Adrenal gland (tissue), 12 donors: Measurements from ENCODE around the gene BARHL2. TPM values are rescaled to one million over a fixed set of nuclear protein-coding genes. Genes with fewer than 3 reads are reported as not detected.

Source experiments
- DNase-seq, 7 donors: peaks; one replicate each; pipeline ENCODE4 v3.0.0-alpha.2; 2019 to 2020
- H3K27ac ChIP-seq, 5 donors: fragments of 200-600 bp; sonication (generic) in 4 of 5; 1 replicate in 3 of 5; 2 replicates in 2 of 5; pipeline versions ENCODE4 v1.5.1 to v1.8.0; 2016 to 2020; ENCODE audit warnings: mild to moderate bottlenecking in 1 of 5
- H3K27me3 ChIP-seq: fragments of 200-600 bp; 2 replicates; pipeline ENCODE4 v1.8.0; 2021
- H3K36me3 ChIP-seq, 2 donors: fragments of 200-600 bp; replicated peaks in 1 of 2; 1 replicate in 1 of 2; 2 replicates in 1 of 2; pipeline versions ENCODE4 v1.5.1 to v1.8.0; 2018 to 2022
- H3K4me1 ChIP-seq, 2 donors: fragments of 200-600 bp; replicated peaks in 1 of 2; 1 replicate in 1 of 2; 2 replicates in 1 of 2; pipeline versions ENCODE4 v1.5.1 to v1.8.0; 2018 to 2021
- H3K4me3 ChIP-seq, 4 donors: fragments of 200-600 bp; sonication (generic) in 3 of 4; one replicate each; pipeline ENCODE4 v1.5.1; 2016 to 2018
- H3K9me3 ChIP-seq, 3 donors: fragments of 200-600 bp; sonication (generic) in 1 of 3; replicated peaks in 1 of 3; 1 replicate in 2 of 3; 2 replicates in 1 of 3; pipeline versions ENCODE4 v1.5.1 to v1.8.0; 2016 to 2021
- CTCF ChIP-seq, 6 experiments: fragments of 450-650 bp in 4 of 6; fragments of 200-600 bp in 2 of 6; sonication (generic) in 1 of 6; IDR thresholded peaks; 1 replicate in 5 of 6; 2 replicates in 1 of 6; pipeline versions ENCODE4 v1.5.1 to v1.8.0; 2016 to 2021; ENCODE audit warnings: antibody characterized with exemption in 6 of 6, mild to moderate bottlenecking in 2 of 6, moderate library complexity in 1 of 6
- POLR2A ChIP-seq, 2 donors: fragments of 450-650 bp; IDR thresholded peaks; one replicate each; pipeline ENCODE4 v1.6.1; 2017; ENCODE audit warnings: antibody characterized with exemption in 2 of 2, mild to moderate bottlenecking in 2 of 2, moderate library complexity in 1 of 2
- WGBS, 4 donors: extraction: QIAGEN DNeasy Blood & Tissue Kit in 2 of 4; methylation state at CpG; one replicate each; pipeline versions ENCODE4 v1.1.5 to v1.1.7; 2013 to 2017; 5-methylcytosine and 5-hydroxymethylcytosine counted together
- intact Hi-C, 2 donors: fragments of 100-400 bp; cut with DNase I; formaldehyde crosslinking; loops; one replicate each; pipeline versions ENCODE4 v1.14.1 to v1.15.0; 2022 to 2023
- polyA plus RNA-seq, 3 donors: library from polyadenylated mRNA; stranded (reverse); fragments of 200-250 nt in 2 of 3; fragments of 350-450 nt in 1 of 3; fragmentation: Illumina TruSeq in 1 of 3; extraction: RNeasy Lipid Tissue Mini Kit (QIAGEN cat#74804) in 1 of 3; gene quantifications; one replicate each; pipeline ENCODE4 v1.2.3, GENCODE V29; 2013 to 2014
- total RNA-seq, 9 donors: library from RNA; depleted of rRNA in 4 of 9; stranded (reverse); fragments of >200 nt in 4 of 9; fragments of 120-200 nt in 1 of 9; fragmentation: NEBNext Ultra II Directional in 1 of 9; extraction: Animal tissue kit (Norgen Biotek cat#: 25700) in 1 of 9; gene quantifications; one replicate each; pipeline versions ENCODE4 v1.1.0 to v1.2.4, GENCODE V29; 2013 to 2023
- donor health status: healthy with polysubstance abuse.
- donor health status: Bipolar disorder and iron deficiency.
- donor health status: DM: yes; HTN: yes; CAD: no.
- donor health status: DM: no; HTN: no; CAD: no.
- donor health status: DM: no; HTN: no; CAD: no.
- donor health status: DM: yes; HTN: yes; CAD: no.

Gene BARHL2
- total and polyA plus RNA-seq, 12 donors: not detected

- DNase-seq: no peak
- H3K27ac ChIP-seq: no peak overlapping the region
- H3K4me1 ChIP-seq: no peaks in the 10 kb centered on the region
- no peaks in the 10 kb centered on the region for H3K9me3 ChIP-seq
- H3K4me3 ChIP-seq: no peak overlapping the region
- 75 to 82% (median 81%) methylated on average over 1 of the region's 1 CpG for WGBS, 4 donors
- H3K27me3 ChIP-seq: no peaks in the 10 kb centered on the region
- H3K36me3 ChIP-seq: no peaks in the 10 kb centered on the region
- TF ChIP-seq CTCF (IDR thresholded peaks at IDR 0.05) (no peak), POLR2A (IDR thresholded peaks at IDR 0.05) (no peak)
- intact Hi-C loops: no loop called here
Observed at GRCh38 chr1:90675161-90675847, 41.8 kb downstream of the BARHL2 start.

- DNase-seq: no peak
- Histone ChIP-seq H3K4me3 (no peak overlapping the region), H3K27me3 (no peaks in the 10 kb centered on the region), H3K4me1 (no peaks in the 10 kb centered on the region), H3K27ac (no peak overlapping the region), H3K9me3 (no peaks in the 10 kb centered on the region), H3K36me3 (no peaks in the 10 kb centered on the region)
- intact Hi-C loops: no loop called here
- 49 to 82% (median 69%) methylated on average over 3 of the region's 3 CpGs for WGBS, 4 donors
- no peak for TF ChIP-seq POLR2A (IDR thresholded peaks at IDR 0.05)
- TF ChIP-seq CTCF (IDR thresholded peaks at IDR 0.05): no peak
Observed at GRCh38 chr1:90671741-90672140, 45.4 kb downstream of the BARHL2 start.

GRCh38 chr1:90671251-90671650 lies 45.9 kb downstream of the BARHL2 start:
- no peak for DNase-seq
- Histone ChIP-seq H3K27me3 (no peaks in the 10 kb centered on the region), H3K4me1 (no peaks in the 10 kb centered on the region), H3K9me3 (no peaks in the 10 kb centered on the region), H3K27ac (no peak overlapping the region), H3K36me3 (no peaks in the 10 kb centered on the region), H3K4me3 (no peak overlapping the region)
- 86 to 100% (median 94%) methylated on average over 1 of the region's 1 CpG for WGBS, 4 donors
- TF ChIP-seq CTCF (IDR thresholded peaks at IDR 0.05): no peak
- TF ChIP-seq POLR2A (IDR thresholded peaks at IDR 0.05): no peak
- intact Hi-C loops: no loop called here
